ENCODE data around the gene SMARCE1.

Gene SMARCE1

GRCh38 chr17:40577611-40578065, 70.0 kb downstream of the SMARCE1 start:
- DNase-seq: peak; percentile 44

- DNase-seq: peak; percentile 48
These were observed 71.4 kb downstream of the SMARCE1 start for GRCh38 chr17:40576113-40576740.

Measured in CD4-positive, alpha-beta T cell treated with Interleukin-12 subunit alpha and Interleukin-12 subunit beta, for 1 hour (primary cell).